ENCODE measurements around the gene SOX8.

The SOX8 gene

DNA sequence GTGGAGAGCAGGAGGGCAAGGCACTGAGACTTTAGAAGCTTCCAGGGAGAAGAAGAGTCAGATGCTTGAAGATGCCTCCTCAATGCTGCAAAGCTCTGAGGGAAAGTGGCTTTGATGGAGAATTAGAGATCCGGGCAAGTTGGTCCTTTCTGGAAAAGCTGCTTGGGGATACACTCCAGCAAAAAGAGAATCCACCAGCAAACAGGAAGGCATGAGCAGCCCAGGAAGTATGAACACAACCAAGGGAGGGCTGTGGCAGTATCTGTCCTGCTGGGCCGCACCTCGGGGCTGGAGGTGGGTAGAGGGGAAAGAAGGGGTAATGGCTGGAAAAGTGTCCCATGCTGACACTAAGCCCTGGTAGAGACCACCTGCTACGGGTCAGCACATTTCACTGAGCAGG is 16.1 kb upstream of the SOX8 start:
- TF ChIP-seq, protein P1, sequence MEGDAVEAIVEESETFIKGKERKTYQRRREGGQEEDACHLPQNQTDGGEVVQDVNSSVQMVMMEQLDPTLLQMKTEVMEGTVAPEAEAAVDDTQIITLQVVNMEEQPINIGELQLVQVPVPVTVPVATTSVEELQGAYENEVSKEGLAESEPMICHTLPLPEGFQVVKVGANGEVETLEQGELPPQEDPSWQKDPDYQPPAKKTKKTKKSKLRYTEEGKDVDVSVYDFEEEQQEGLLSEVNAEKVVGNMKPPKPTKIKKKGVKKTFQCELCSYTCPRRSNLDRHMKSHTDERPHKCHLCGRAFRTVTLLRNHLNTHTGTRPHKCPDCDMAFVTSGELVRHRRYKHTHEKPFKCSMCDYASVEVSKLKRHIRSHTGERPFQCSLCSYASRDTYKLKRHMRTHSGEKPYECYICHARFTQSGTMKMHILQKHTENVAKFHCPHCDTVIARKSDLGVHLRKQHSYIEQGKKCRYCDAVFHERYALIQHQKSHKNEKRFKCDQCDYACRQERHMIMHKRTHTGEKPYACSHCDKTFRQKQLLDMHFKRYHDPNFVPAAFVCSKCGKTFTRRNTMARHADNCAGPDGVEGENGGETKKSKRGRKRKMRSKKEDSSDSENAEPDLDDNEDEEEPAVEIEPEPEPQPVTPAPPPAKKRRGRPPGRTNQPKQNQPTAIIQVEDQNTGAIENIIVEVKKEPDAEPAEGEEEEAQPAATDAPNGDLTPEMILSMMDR (IDR thresholded peaks at IDR 0.05), result no peak
- TF ChIP-seq ZFX (IDR thresholded peaks at IDR 0.05; ENCODE audit: borderline replicate concordance), result no peak
- peak overlapping the region; percentile 73; the same call in 1 of the 2 replicates for H3K27ac ChIP-seq

DNA sequence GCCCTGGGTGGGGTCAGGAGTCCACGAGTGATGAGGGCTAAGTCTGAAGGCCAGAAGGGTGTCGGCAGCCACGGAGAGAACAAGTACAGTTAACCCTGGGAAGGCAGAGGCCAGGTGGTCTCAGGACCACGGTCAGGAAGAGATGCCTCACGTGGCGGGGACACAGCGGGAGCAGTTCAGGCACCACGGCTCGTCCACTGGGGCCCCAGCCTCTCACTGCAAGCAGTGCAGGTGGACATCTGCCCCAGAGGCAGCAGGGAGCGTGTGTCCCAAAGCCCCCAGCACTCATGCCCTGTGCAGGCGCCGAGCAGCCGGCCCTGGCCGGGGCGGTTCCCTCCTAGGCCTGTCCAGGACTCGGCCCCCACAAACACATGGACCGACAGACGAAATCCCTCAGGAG is 15.5 kb upstream of the SOX8 start:
- TF ChIP-seq, protein P1 (IDR thresholded peaks at IDR 0.05), result no peak
- TF ChIP-seq ZFX (IDR thresholded peaks at IDR 0.05; ENCODE audit: borderline replicate concordance), result no peak
- H3K27ac ChIP-seq, result no peak overlapping the region

DNA sequence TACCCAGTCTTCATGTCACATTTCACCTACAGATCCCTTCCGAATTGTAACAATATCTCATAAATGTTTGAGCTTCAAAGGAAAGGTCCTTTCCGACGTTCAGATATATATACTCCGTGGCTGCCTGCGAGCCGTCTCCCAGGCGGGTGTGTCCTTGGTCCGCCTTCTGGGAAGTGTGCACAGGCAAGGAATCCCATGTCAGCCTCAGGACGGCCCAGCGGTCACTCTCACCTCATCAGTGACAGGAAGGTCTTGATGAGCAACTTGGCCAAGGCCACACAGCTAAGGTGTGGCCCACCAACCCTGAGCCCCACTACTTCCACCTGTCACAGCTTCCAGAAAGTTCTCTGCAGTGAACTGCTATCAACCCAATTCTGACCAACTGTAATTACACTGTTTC is 15.1 kb upstream of the SOX8 start:
- no peak overlapping the region for H3K27ac ChIP-seq
- TF ChIP-seq ZFX (IDR thresholded peaks at IDR 0.05; ENCODE audit: borderline replicate concordance), result no peak
- TF ChIP-seq, protein P1 (IDR thresholded peaks at IDR 0.05), result no peak

DNA sequence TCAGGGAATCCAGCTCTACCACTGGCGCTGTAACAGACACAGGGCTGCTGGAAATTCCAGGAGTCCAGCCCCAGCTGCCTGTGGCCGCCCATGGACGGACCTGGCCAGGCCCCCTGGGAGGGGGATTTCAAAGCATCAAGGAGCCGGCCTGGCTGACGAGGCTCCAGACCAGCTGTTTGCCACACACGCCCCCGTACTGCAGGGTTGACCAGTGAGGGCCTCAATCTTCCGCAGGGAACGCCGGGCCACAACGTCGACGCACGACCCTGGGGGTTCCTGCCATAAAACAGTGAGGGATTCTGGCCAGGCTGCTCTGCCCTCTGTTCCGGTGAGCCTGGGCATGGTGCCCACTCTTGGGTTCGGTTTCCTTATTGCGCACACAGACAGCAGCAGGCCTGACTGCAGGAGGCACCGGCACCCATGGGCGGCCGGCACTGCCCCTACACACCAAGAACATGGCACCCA is 14.5 kb upstream of the SOX8 start:
- no peak for TF ChIP-seq ZFX (IDR thresholded peaks at IDR 0.05; ENCODE audit: borderline replicate concordance)
- TF ChIP-seq, protein P1 (IDR thresholded peaks at IDR 0.05), result no peak
- no peak overlapping the region for H3K27ac ChIP-seq

DNA sequence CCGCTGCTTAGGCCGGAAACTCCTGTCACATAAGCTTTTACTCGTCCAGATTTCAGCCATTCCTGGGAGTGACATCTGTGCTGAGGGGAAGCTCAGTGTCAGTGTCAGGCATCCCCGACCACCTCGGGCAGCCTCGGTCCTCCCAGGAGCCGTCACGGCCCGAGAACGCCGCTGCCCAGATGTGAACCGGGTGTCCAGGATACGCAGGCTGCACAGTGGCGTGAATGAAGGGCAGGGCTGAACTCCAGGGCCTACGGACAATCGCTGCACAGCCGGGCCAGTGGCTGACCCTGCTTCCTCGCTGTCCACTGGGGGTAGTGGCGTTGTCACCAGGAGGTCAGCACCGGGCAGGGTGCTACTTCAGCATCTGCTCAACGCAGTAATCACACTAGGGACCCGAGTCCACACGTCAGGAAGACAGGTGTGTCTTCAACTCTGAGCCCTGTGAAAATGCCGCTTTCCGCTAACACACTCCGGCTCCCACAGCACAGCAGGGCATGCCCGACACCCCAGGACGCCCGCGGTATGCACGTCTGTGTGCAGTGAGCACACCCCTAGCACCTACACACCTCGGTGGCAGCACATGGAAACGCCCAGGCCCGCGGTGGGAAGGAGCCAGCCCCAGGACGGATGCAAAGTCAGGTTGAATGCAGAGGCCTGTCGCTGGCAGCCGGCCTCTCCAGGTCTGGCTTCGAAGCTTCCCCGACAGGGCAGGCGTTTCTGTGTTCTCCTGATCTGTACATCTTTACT is 13.8 kb upstream of the SOX8 start:
- TF ChIP-seq ZFX (IDR thresholded peaks at IDR 0.05; ENCODE audit: borderline replicate concordance), result no peak
- TF ChIP-seq, protein P1 (IDR thresholded peaks at IDR 0.05), result no peak
- no peak overlapping the region for H3K27ac ChIP-seq

DNA sequence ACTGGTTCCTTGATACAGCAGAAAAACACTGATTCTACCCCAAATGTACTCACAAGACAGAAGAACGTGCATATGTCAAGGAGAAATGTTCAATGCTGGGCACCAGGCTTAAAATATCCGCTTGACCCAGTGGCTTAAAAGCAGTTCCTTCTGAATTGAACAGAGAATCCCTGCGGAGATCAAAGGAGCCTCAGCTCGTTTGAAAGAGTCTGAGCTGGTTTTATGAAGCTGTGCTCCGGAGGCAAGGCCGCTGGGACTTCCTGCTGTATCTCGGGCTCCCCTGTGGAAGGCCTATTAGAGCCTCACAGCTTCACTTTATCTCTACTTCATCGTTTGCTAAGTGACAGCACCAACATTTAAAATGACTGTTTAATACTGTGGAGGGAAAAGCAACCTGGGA is 12.9 kb upstream of the SOX8 start:
- TF ChIP-seq, protein P1 (IDR thresholded peaks at IDR 0.05), result no peak
- no peak for TF ChIP-seq ZFX (IDR thresholded peaks at IDR 0.05; ENCODE audit: borderline replicate concordance)
- no peak overlapping the region for H3K27ac ChIP-seq

Data from 22Rv1 (cell line).